HepG2 (cell line): ENCODE results near the gene DGKG. TPM values are rescaled to one million over a fixed set of nuclear protein-coding genes. Genes with fewer than 3 reads are reported as not detected.

Source experiments
- BATF2 ChIP-seq: sonication (generic); formaldehyde crosslinking; IDR thresholded peaks from 2 replicates; pipeline ENCODE4 v1.8.0; 2022; ENCODE audit warnings: mild to moderate bottlenecking, missing genetic modification reagents, moderate library complexity
- CAMTA2 ChIP-seq: sonication (generic); formaldehyde crosslinking; IDR thresholded peaks from 2 replicates; pipeline ENCODE4 v1.4.0; 2020; ENCODE audit warnings: mild to moderate bottlenecking, missing genetic modification reagents, borderline replicate concordance
- CHD2 ChIP-seq: IDR thresholded peaks from 2 replicates; pipeline ENCODE4 v1.6.1; 2011; ENCODE audit warnings: low read depth, low read length, improper control_type of control experiment
- ESRRA ChIP-seq: sonication (generic); formaldehyde crosslinking; IDR thresholded peaks from 2 replicates; pipeline ENCODE4 v1.5.1; 2020; ENCODE audit warnings: mild to moderate bottlenecking, low read depth, missing genetic modification reagents
- FOXM1 ChIP-seq: sonication (generic); formaldehyde crosslinking; IDR thresholded peaks from 2 replicates; pipeline ENCODE4 v1.5.0; 2020; ENCODE audit warnings: missing genetic modification reagents
- FUBP1 ChIP-seq: sonication (generic); formaldehyde crosslinking; IDR thresholded peaks from 2 replicates; pipeline ENCODE4 v1.5.1; 2020; ENCODE audit warnings: missing genetic modification reagents, mild to moderate bottlenecking, borderline replicate concordance
- HOXA5 ChIP-seq: sonication (generic); formaldehyde crosslinking; IDR thresholded peaks from 2 replicates; pipeline ENCODE4 v1.4.0; 2020; ENCODE audit warnings: missing genetic modification reagents
- JARID2 ChIP-seq: sonication (generic); formaldehyde crosslinking; IDR thresholded peaks from 2 replicates; pipeline ENCODE4 v1.8.1; 2023; ENCODE audit warnings: missing genetic modification reagents, inconsistent platforms; ENCODE audit not compliant: insufficient replicate concordance
- KAT8 ChIP-seq: IDR thresholded peaks from 2 replicates; pipeline ENCODE4 v1.6.1; 2016; ENCODE audit warnings: missing genetic modification reagents, missing compliant biosample characterization
- KIAA2018 ChIP-seq: sonication (generic); formaldehyde crosslinking; IDR thresholded peaks from 2 replicates; pipeline ENCODE4 v1.5.0; 2020; ENCODE audit warnings: mild to moderate bottlenecking, missing genetic modification reagents, borderline replicate concordance
- MIER2 ChIP-seq: IDR thresholded peaks from 2 replicates; pipeline ENCODE4 v1.6.1; 2016; ENCODE audit warnings: missing biosample characterization, missing genetic modification reagents
- NR0B2 ChIP-seq: sonication (generic); formaldehyde crosslinking; IDR thresholded peaks from 2 replicates; pipeline ENCODE4 v1.4.0; 2020; ENCODE audit warnings: mild to moderate bottlenecking, missing genetic modification reagents
- PHF21A ChIP-seq: sonication (generic); formaldehyde crosslinking; IDR thresholded peaks from 2 replicates; pipeline ENCODE4 v1.5.0; 2020; ENCODE audit warnings: mild to moderate bottlenecking, missing genetic modification reagents
- SP2 ChIP-seq: sonication (generic); formaldehyde crosslinking; IDR thresholded peaks from 2 replicates; pipeline ENCODE4 v1.5.1; 2020; ENCODE audit warnings: mild to moderate bottlenecking, missing genetic modification reagents
- TAF15 ChIP-seq: fragments of 200-400 bp; formaldehyde crosslinking; IDR thresholded peaks from one replicate; pipeline ENCODE4 v1.6.1; 2018; ENCODE audit warnings: mild to moderate bottlenecking, low read depth, low read length; ENCODE audit not compliant: poor library complexity, severe bottlenecking
- THAP11 ChIP-seq: IDR thresholded peaks from 2 replicates; pipeline ENCODE4 v1.6.1; 2016; ENCODE audit warnings: missing biosample characterization, missing genetic modification reagents
- ZNF547 ChIP-seq: sonication (generic); formaldehyde crosslinking; IDR thresholded peaks from 2 replicates; pipeline ENCODE4 v1.5.1; 2020; ENCODE audit warnings: mild to moderate bottlenecking, missing genetic modification reagents
- ZNF629 ChIP-seq: sonication (generic); formaldehyde crosslinking; conservative IDR thresholded peaks from 2 replicates; pipeline ENCODE4 v1.5.0; 2020; ENCODE audit warnings: missing genetic modification reagents
- ZSCAN29 ChIP-seq: sonication (generic); formaldehyde crosslinking; conservative IDR thresholded peaks from 2 replicates; pipeline ENCODE4 v1.4.0; 2020; ENCODE audit warnings: mild to moderate bottlenecking, missing genetic modification reagents
- polyA plus RNA-seq, 8 experiments: library from polyadenylated mRNA; depleted of rRNA in 3 of 8; stranded (reverse) in 7 of 8; unstranded in 1 of 8; fragments of >200 nt; fragmentation: Illumina TruSeq in 4 of 8; extraction: Trizol in 4 of 8; gene quantifications; 2 replicates each; pipeline versions ENCODE4 v1.2.1 to v1.2.3, GENCODE V29; 2011 to 2016; ENCODE audit warnings: low read depth in 4 of 8, missing spikeins in 1 of 8, mixed read lengths in 1 of 8; ENCODE audit not compliant: insufficient read depth in 1 of 8
- total RNA-seq, 5 experiments: library from RNA; depleted of rRNA; stranded (reverse); fragments of >200 nt; fragmentation: Illumina TruSeq; extraction: Trizol; gene quantifications; 2 replicates each; pipeline ENCODE4 v1.2.3, GENCODE V29; 2016; ENCODE audit warnings: low read depth in 1 of 5

The DGKG gene
- total and polyA plus RNA-seq, 2 of the 13 experiments (the other 11 are each of a cell fraction or from before 2014, with no cell fraction given), result 3.8 to 6.2 TPM

GRCh38 chr3:186097663-186098451 is 264.2 kb downstream of the DGKG start (continued):
- no peak for TF ChIP-seq FOXM1
- no peak for TF ChIP-seq CHD2
- TF ChIP-seq THAP11 (CRISPR knock-in tag), result peak; percentile 61; the same call in 1 of the 2 replicates
- TF ChIP-seq PHF21A (CRISPR knock-in tag), result peak; percentile 98
- TF ChIP-seq MIER2, result no peak
- TF ChIP-seq SP2 (CRISPR knock-in tag), result no peak
- no peak for TF ChIP-seq NR0B2 (CRISPR knock-in tag)
- peak; percentile 75 for TF ChIP-seq KAT8
- TF ChIP-seq ZNF547, result no peak
- TF ChIP-seq JARID2 (CRISPR knock-in tag), result peak; percentile 50
- TF ChIP-seq HOXA5 (CRISPR knock-in tag), result no peak
- TF ChIP-seq ESRRA (CRISPR knock-in tag), result 0 out of 2 replicates have a peak, but pooled peaks have one; percentile 31
- peak; percentile 75; the same call in 1 of the 2 replicates for TF ChIP-seq ZSCAN29
- TF ChIP-seq CAMTA2 (CRISPR knock-in tag), result no peak
- no peak for TF ChIP-seq KIAA2018 (CRISPR knock-in tag)
- TF ChIP-seq TAF15, result no peak
- no peak for TF ChIP-seq BATF2 (CRISPR knock-in tag)
- TF ChIP-seq FUBP1, result peak; percentile 74; the same call in 1 of the 2 replicates
- no peak for TF ChIP-seq ZNF629 (CRISPR knock-in tag)
